Fibroblast of skin of back (primary cell): ENCODE measurements around the gene SMPDL3A.
A peak's percentile ranks its signal among the peaks of the same experiment; 100 is the strongest.

Experiments used
- DNase-seq: peaks from one replicate; pipeline ENCODE4 v3.0.0-alpha.2; 2013

Gene SMPDL3A

GRCh38 chr6:122808121-122808885 is 19.2 kb downstream of the SMPDL3A start:
- no peak for DNase-seq

- no peak for DNase-seq
These were observed 19.9 kb downstream of the SMPDL3A start for GRCh38 chr6:122809001-122809400.

- no peak for DNase-seq
These were observed 20.6 kb downstream of the SMPDL3A start for GRCh38 chr6:122809691-122810090.

GRCh38 chr6:122810189-122810588 is 21.1 kb downstream of the SMPDL3A start:
- no peak for DNase-seq

GRCh38 chr6:122817358-122817757 is 28.3 kb downstream of the SMPDL3A start:
- no peak for DNase-seq

- no peak for DNase-seq
These were observed 28.7 kb downstream of the SMPDL3A start for GRCh38 chr6:122817766-122818165.

- no peak for DNase-seq
These were observed 29.8 kb downstream of the SMPDL3A start for GRCh38 chr6:122818866-122819265.

- DNase-seq, result no peak
These were observed 32.0 kb downstream of the SMPDL3A start for GRCh38 chr6:122821095-122821494.

GRCh38 chr6:122825163-122825562 is 36.1 kb downstream of the SMPDL3A start:
- no peak for DNase-seq

- no peak for DNase-seq
These were observed 40.4 kb downstream of the SMPDL3A start for GRCh38 chr6:122829456-122829855.

- no peak for DNase-seq
These were observed 42.5 kb downstream of the SMPDL3A start for GRCh38 chr6:122831511-122831910.

GRCh38 chr6:122832459-122832858 is 43.4 kb downstream of the SMPDL3A start:
- no peak for DNase-seq

GRCh38 chr6:122833021-122833491 is 44.0 kb downstream of the SMPDL3A start:
- DNase-seq, result no peak

- peak; percentile 10 for DNase-seq
These were observed 49.2 kb downstream of the SMPDL3A start for GRCh38 chr6:122838060-122838780.

GRCh38 chr6:122839472-122839871 is 50.4 kb downstream of the SMPDL3A start:
- DNase-seq, result peak; percentile 52

GRCh38 chr6:122839906-122840305 is 50.8 kb downstream of the SMPDL3A start:
- DNase-seq, result no peak

- no peak for DNase-seq
These were observed 56.4 kb downstream of the SMPDL3A start for GRCh38 chr6:122845464-122845863.

GRCh38 chr6:122845916-122846612 is 57.0 kb downstream of the SMPDL3A start:
- peak; percentile 46 for DNase-seq

- no peak for DNase-seq
These were observed 64.4 kb downstream of the SMPDL3A start for GRCh38 chr6:122853259-122853995.
